HepG2 (cell line): Measurements from ENCODE around the gene EEF1AKMT4. TPM values are rescaled to one million over a fixed set of nuclear protein-coding genes. Genes with fewer than 3 reads are reported as not detected.

Experiments
- ATAC-seq: fragments of 200-7000 bp; cut with Tn5 transposase; 3 replicates; pipeline ENCODE4 v1.9.1; 2020; ENCODE audit warnings: mild to moderate bottlenecking, moderate library complexity
- BruUV-seq: library from RNA; stranded (reverse); fragments of 400-500 nt; replicated peaks from 2 replicates; lab custom pipeline; 2021; lab: Mats Ljungman, UMichigan
- CTCF ChIA-PET: fragments of 300-600 bp; formaldehyde crosslinking; extraction: SDS; loops from one replicate; lab custom pipeline; 2021; ENCODE audit warnings: low total read pairs, inconsistent platforms, low intra/inter-chr PET ratio; lab: Yijun Ruan, JAX
- POLR2A ChIA-PET: fragments of 350-600 bp; sonication (Branson Sonifier 250); formaldehyde crosslinking; loops from one replicate; lab custom pipeline; 2020; ENCODE audit warnings: antibody characterized with exemption, inconsistent platforms; lab: Yijun Ruan, JAX
- DNase-seq: peaks from one replicate; pipeline ENCODE4 v3.0.0-alpha.2; 2015; ENCODE audit warnings: low spot score
- FAIRE-seq: peaks from 3 replicates; lab custom pipeline; 2011; peaks lifted over from hg19 to GRCh38; lab: Jason Lieb, UNC
- H2AFZ ChIP-seq: one replicate; pipeline ENCODE4 v1.6.1; 2011; ENCODE audit warnings: low read length, inconsistent platforms
- H3K27ac ChIP-seq: fragments of 300-600 bp; 3 replicates; pipeline ENCODE4 v1.8.0; 2011; ENCODE audit warnings: mixed run types, mild to moderate bottlenecking, mixed read lengths, low read length, inconsistent platforms; ENCODE audit not compliant: insufficient read depth; ENCODE audit errors: extremely low read length
- H3K27me3 ChIP-seq, 2 experiments: fragments of 200-600 bp in 1 of 2; 2 replicates in 1 of 2; 3 replicates in 1 of 2; pipeline versions ENCODE4 v1.6.0 to v1.8.0; 2011; ENCODE audit warnings: low read length in 2 of 2, mild to moderate bottlenecking in 2 of 2, moderate library complexity in 2 of 2, inconsistent platforms in 1 of 2; ENCODE audit not compliant: insufficient read depth in 2 of 2, control insufficient read depth in 1 of 2
- H3K36me3 ChIP-seq, 2 experiments: fragments of 200-600 bp in 1 of 2; replicated peaks in 1 of 2; 2 replicates in 1 of 2; 3 replicates in 1 of 2; pipeline versions ENCODE4 v1.5.1 to v1.8.0; 2011; ENCODE audit warnings: low read length in 2 of 2, inconsistent platforms in 1 of 2; ENCODE audit not compliant: insufficient read depth in 2 of 2, control insufficient read depth in 1 of 2
- H3K4me1 ChIP-seq: 2 replicates; pipeline ENCODE4 v1.5.1; 2012; ENCODE audit warnings: low read length, inconsistent platforms; ENCODE audit not compliant: insufficient read depth
- H3K4me2 ChIP-seq: 2 replicates; pipeline ENCODE4 v1.6.0; 2011; ENCODE audit warnings: low read depth, low read length, inconsistent platforms
- H3K4me3 ChIP-seq, 3 experiments: fragments of 200-600 bp in 1 of 3; sonication (generic), shearing (Covaris generic) in 1 of 3; replicated peaks in 1 of 3; 2 replicates each; pipeline ENCODE4 v1.5.1; 2011 to 2016; ENCODE audit warnings: low read length in 3 of 3, inconsistent platforms in 2 of 3, low read depth in 2 of 3, mild to moderate bottlenecking in 2 of 3, control low read depth in 1 of 3, mixed read lengths in 1 of 3; ENCODE audit not compliant: insufficient read depth in 1 of 3
- H3K79me2 ChIP-seq: one replicate; pipeline ENCODE4 v1.6.1; 2011; ENCODE audit warnings: low read length, inconsistent platforms; ENCODE audit not compliant: insufficient read depth
- H3K9ac ChIP-seq: 2 replicates; pipeline ENCODE4 v1.6.0; 2011; ENCODE audit warnings: mild to moderate bottlenecking, low read depth, low read length, inconsistent platforms; ENCODE audit not compliant: insufficient read depth
- H3K9me3 ChIP-seq: 2 replicates; pipeline ENCODE4 v1.5.1; 2012; ENCODE audit warnings: mild to moderate bottlenecking, low read length
- H4K20me1 ChIP-seq: 2 replicates; pipeline ENCODE4 v1.6.0; 2011; ENCODE audit warnings: inconsistent platforms, mild to moderate bottlenecking, low read length, moderate library complexity; ENCODE audit not compliant: insufficient read depth
- GTF3A ChIP-seq: sonication (generic); formaldehyde crosslinking; conservative IDR thresholded peaks from 2 replicates; pipeline ENCODE4 v1.4.0; 2020; ENCODE audit warnings: mild to moderate bottlenecking, missing genetic modification reagents
- POGK ChIP-seq: sonication (generic); formaldehyde crosslinking; conservative IDR thresholded peaks from 2 replicates; pipeline ENCODE4 v1.8.0; 2022; ENCODE audit warnings: mild to moderate bottlenecking, moderate library complexity, missing genetic modification reagents
- RARG ChIP-seq: sonication (generic); formaldehyde crosslinking; IDR thresholded peaks from 2 replicates; pipeline ENCODE4 v1.4.0; 2020; ENCODE audit warnings: low read depth, mild to moderate bottlenecking, missing genetic modification reagents
- THAP8 ChIP-seq: sonication (generic); formaldehyde crosslinking; IDR thresholded peaks from 2 replicates; pipeline ENCODE4 v1.5.1; 2020; ENCODE audit warnings: missing genetic modification reagents, mild to moderate bottlenecking, borderline replicate concordance
- ZBTB7B ChIP-seq: sonication (generic); formaldehyde crosslinking; IDR thresholded peaks from 2 replicates; pipeline ENCODE4 v1.4.0; 2020; ENCODE audit warnings: missing genetic modification reagents
- ZFP1 ChIP-seq: IDR thresholded peaks from 2 replicates; pipeline ENCODE4 v1.6.1; 2016
- ZNF563 ChIP-seq: sonication (generic); formaldehyde crosslinking; IDR thresholded peaks from 2 replicates; pipeline ENCODE4 v1.8.0; 2022; ENCODE audit warnings: mild to moderate bottlenecking, moderate library complexity, missing genetic modification reagents
- ZNF749 ChIP-seq: sonication (generic); formaldehyde crosslinking; IDR thresholded peaks from 2 replicates; pipeline ENCODE4 v1.8.0; 2022; ENCODE audit warnings: mild to moderate bottlenecking, missing genetic modification reagents, moderate library complexity, borderline replicate concordance
- ZNF777 ChIP-seq: sonication (generic); formaldehyde crosslinking; IDR thresholded peaks from 2 replicates; pipeline ENCODE4 v1.4.0; 2020; ENCODE audit warnings: missing genetic modification reagents
- WGBS: methylation state at CpG from one replicate; pipeline ENCODE4 v1.1.6; 2017; ENCODE audit warnings: low lambda C conversion rate; 5-methylcytosine and 5-hydroxymethylcytosine counted together
- in situ Hi-C: cut with HindIII; loops from 2 replicates; pipeline ENCODE4 v1.10.0; 2017; ENCODE audit warnings: low pct_unique_long_range_greater_than_20kb; ENCODE audit not compliant: extremely low pct_ligation_motif_present
- intact Hi-C: fragments of 100-400 bp; cut with micrococcal nuclease; formaldehyde crosslinking; loops from one replicate; pipeline ENCODE4 v1.10.0; 2022; ENCODE audit not compliant: unreplicated experiment
- polyA plus RNA-seq, 8 experiments: library from polyadenylated mRNA; depleted of rRNA in 3 of 8; stranded (reverse) in 7 of 8; unstranded in 1 of 8; fragments of >200 nt; fragmentation: Illumina TruSeq in 4 of 8; extraction: Trizol in 4 of 8; gene quantifications; 2 replicates each; pipeline versions ENCODE4 v1.2.1 to v1.2.3, GENCODE V29; 2011 to 2016; ENCODE audit warnings: low read depth in 4 of 8, missing spikeins in 1 of 8, mixed read lengths in 1 of 8; ENCODE audit not compliant: insufficient read depth in 1 of 8
- total RNA-seq, 5 experiments: library from RNA; depleted of rRNA; stranded (reverse); fragments of >200 nt; fragmentation: Illumina TruSeq; extraction: Trizol; gene quantifications; 2 replicates each; pipeline ENCODE4 v1.2.3, GENCODE V29; 2016; ENCODE audit warnings: low read depth in 1 of 5

Gene EEF1AKMT4
- total and polyA plus RNA-seq, 2 of the 13 experiments (the other 11 are each of a cell fraction or from before 2014, with no cell fraction given) = 13.1 to 15.8 TPM

DNA sequence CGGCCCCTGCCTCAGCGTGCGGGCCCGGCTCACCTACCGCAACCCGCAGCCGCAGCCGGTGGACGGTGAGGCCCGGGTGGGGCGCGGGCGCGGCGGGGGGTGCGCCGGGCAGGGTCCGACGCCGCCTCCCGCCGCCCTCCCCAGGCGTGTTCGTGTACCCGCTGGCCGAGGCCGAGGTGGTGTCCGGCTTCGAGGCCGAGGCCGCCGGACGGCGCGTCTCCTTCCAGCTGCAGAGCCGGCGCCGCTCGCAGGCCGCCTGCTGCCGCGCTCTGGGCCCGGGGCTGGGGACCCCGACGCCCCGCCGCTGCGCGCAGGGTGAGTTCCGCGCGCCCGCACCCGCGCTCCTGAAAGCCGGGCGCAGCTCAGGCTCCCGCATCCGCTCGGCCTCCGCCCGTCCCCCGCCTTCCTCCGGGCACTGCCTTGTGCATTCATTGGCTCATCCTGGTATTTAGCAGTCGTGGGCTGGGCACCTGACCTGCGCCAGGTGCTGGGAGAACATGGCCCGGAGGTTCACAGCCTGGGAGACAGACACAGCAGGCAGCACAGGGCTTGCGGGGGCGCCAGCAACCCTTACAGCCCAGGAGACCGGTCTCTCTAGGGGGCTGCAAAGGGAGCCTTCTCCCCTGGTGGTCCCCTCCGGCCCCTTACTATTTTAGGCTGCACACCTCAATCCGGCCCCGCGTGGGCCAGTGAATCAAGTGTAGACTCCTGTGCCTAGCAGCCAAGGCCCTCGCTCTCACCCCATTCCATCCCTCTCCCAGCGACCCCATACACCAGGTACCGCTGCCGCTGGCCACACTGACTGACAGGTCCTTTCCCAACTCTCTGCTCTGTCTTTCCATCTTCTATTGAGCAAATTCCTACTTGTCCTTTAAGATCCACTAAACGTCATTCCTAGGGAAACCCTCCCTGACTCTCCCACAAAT is 18.6 kb upstream of the EEF1AKMT4 start:
- DNase-seq = no peak
- ATAC-seq = no peak
- Histone ChIP-seq H3K79me2 (no peaks in the 10 kb centered on the region), H3K4me1 (peaks cover 11% of the 10 kb centered on the region; the same call in 1 of the 2 replicates), H3K9ac (no peak overlapping the region)
- WGBS = 24% methylated on average over 9 of the region's 79 CpGs
- TF ChIP-seq ZNF777 (CRISPR knock-in tag) = 0 out of 2 replicates have a peak, but pooled peaks have one; percentile 6
- TF ChIP-seq GTF3A (CRISPR knock-in tag) = no peak
- 0 out of 2 replicates have a peak, but pooled peaks have one; percentile 8 for TF ChIP-seq ZNF563 (CRISPR knock-in tag)
- TF ChIP-seq ZFP1 (CRISPR knock-in tag) = no peak
- TF ChIP-seq THAP8 (CRISPR knock-in tag) = no peak
- TF ChIP-seq POGK (CRISPR knock-in tag) = 0 out of 2 replicates have a peak, but pooled peaks have one; percentile 17
- no peak for TF ChIP-seq ZNF749 (CRISPR knock-in tag)
- no peak for TF ChIP-seq RARG
- no peak for TF ChIP-seq ZBTB7B
- TF ChIP-seq, all 625 proteins: peak for 3
- H3K4me2 ChIP-seq = peak overlapping the region; percentile 98
- H3K4me3 ChIP-seq = peak overlapping the region; percentile 56 to 80 (median 69); a peak in 4 of 6 replicates
- intact Hi-C loops = no loop called here
- H3K36me3 ChIP-seq = no peaks in the 10 kb centered on the region
- POLR2A ChIA-PET = interaction anchor here (0.8 to 2.1 kb wide), 5 partner anchors 10 to 86 kb away, joined by 3 to 8 read pairs (median 4); partner anchors contain the start of gene DVL3
- CTCF ChIA-PET = no interaction called here
- H4K20me1 ChIP-seq = peaks cover 5% of the 10 kb centered on the region; the same call in 1 of the 2 replicates
- no TSS peak for BruUV-seq
- in situ Hi-C loops = loop anchor here (5.0 kb wide), 1 partner anchor 334 kb away; no protein-coding TSS in a partner anchor
- peaks cover 15 to 74% of the 10 kb centered on the region in 2 experiments; a peak in 4 of 5 replicates for H3K27me3 ChIP-seq
- no peak overlapping the region for H2AFZ ChIP-seq
- no peak for FAIRE-seq
- no peaks in the 10 kb centered on the region for H3K9me3 ChIP-seq
- H3K27ac ChIP-seq = no peak overlapping the region
